Activated CD4-positive, alpha-beta T cell treated with anti-CD3 and anti-CD28 coated beads for 1 hour (primary cell): ENCODE measurements around the gene CCDC92.

Experiments used
- DNase-seq: peaks from one replicate; pipeline ENCODE4 v3.0.0-alpha.2; 2020

The CCDC92 gene

GRCh38 chr12:123972457-123973401 lies at the start of gene CCDC92, which contains the start of gene ZNF664:
Gene CCDC92 (minus strand): TSS chr12:123972831. CDS start chr12:123944305, 28,526 bp downstream.
Gene ZNF664 (plus strand): TSS chr12:123973215. CDS start chr12:124012145, 38,930 bp downstream.
- DNase-seq = peak; percentile 94

GRCh38 chr12:124022161-124022560 lies 49.5 kb upstream of the CCDC92 start:
- no peak for DNase-seq

GRCh38 chr12:124021007-124021406 lies 48.4 kb upstream of the CCDC92 start:
- DNase-seq = no peak

GRCh38 chr12:124020514-124020949 lies 47.9 kb upstream of the CCDC92 start:
- no peak for DNase-seq

- DNase-seq = no peak
These were observed 46.5 kb upstream of the CCDC92 start for GRCh38 chr12:124019115-124019514.

GRCh38 chr12:124018539-124018938 lies 45.9 kb upstream of the CCDC92 start:
- no peak for DNase-seq

- no peak for DNase-seq
These were observed 44.4 kb upstream of the CCDC92 start for GRCh38 chr12:124017064-124017463.

- no peak for DNase-seq
These were observed 43.1 kb upstream of the CCDC92 start for GRCh38 chr12:124015494-124016461.

GRCh38 chr12:124013073-124013472 lies 40.4 kb upstream of the CCDC92 start:
- DNase-seq = no peak

GRCh38 chr12:124011435-124012115 lies 38.9 kb upstream of the CCDC92 start:
- DNase-seq = no peak

- no peak for DNase-seq
These were observed 38.1 kb upstream of the CCDC92 start for GRCh38 chr12:124010687-124011086.

GRCh38 chr12:124009781-124010180 lies 37.1 kb upstream of the CCDC92 start:
- DNase-seq = no peak

- DNase-seq = no peak
These were observed 36.0 kb upstream of the CCDC92 start for GRCh38 chr12:124008595-124008994.

GRCh38 chr12:124007826-124008570 lies 35.4 kb upstream of the CCDC92 start:
- no peak for DNase-seq

GRCh38 chr12:124006846-124007713 lies 34.4 kb upstream of the CCDC92 start:
- DNase-seq = no peak

GRCh38 chr12:124006085-124006845 lies 33.6 kb upstream of the CCDC92 start:
- DNase-seq = no peak

- DNase-seq = no peak
These were observed 31.7 kb upstream of the CCDC92 start for GRCh38 chr12:124004233-124004875.

- DNase-seq = no peak
These were observed 30.0 kb upstream of the CCDC92 start for GRCh38 chr12:124002654-124003053.

- DNase-seq = no peak
These were observed 29.5 kb upstream of the CCDC92 start for GRCh38 chr12:124002021-124002644.
